ENCODE measurements around the gene EIF2S3.

DNA sequence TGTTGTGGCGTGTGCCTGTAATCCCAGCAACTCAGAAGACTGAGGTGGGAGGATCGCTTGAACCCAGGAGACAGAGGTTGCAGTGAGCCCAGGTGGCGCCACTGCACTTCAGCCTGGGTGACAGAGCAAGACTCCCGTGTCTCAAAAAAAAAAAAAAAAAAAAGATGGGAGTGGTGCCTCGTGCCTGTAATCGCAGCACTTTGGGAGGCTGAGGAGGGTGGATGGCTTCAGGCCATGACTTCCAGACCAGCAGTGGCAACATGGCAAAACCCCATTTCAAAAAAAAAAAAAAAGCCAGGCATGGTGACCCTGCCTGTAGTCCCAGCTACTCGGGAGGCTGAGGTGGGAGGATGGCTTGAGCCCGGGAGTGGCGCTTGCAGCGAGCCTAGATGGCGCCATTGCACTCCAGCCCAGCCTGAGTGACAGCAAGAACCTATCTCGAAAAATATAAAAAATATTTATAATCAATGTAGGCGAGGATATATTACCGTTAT, 27.0 kb downstream of the EIF2S3 start:
- TF ChIP-seq GATA2 (IDR thresholded peaks at IDR 0.05; ENCODE audit: low read depth, low read length) (no peak), GATA3 (IDR thresholded peaks at IDR 0.05; ENCODE audit: low read depth, low read length) (no peak)
